HepG2 (cell line): Measurements from ENCODE around the gene TFF2. TPM values are rescaled to one million over a fixed set of nuclear protein-coding genes. Genes with fewer than 3 reads are reported as not detected.

ENCODE experiments used
- DMTF1 ChIP-seq: sonication (generic); formaldehyde crosslinking; IDR thresholded peaks from 2 replicates; pipeline ENCODE4 v1.4.0; 2020; ENCODE audit warnings: mild to moderate bottlenecking, missing genetic modification reagents
- KLF16 ChIP-seq, 2 experiments: sonication (generic) in 1 of 2; formaldehyde crosslinking in 1 of 2; IDR thresholded peaks; 2 replicates each; pipeline versions ENCODE4 v1.6.1 to v1.8.0; 2016 to 2023; ENCODE audit warnings: missing genetic modification reagents in 2 of 2, missing compliant biosample characterization in 1 of 2
- NFE2L2 ChIP-seq: fragments of 150-350 bp; IDR thresholded peaks from 2 replicates; pipeline ENCODE4 v1.6.1; 2014; ENCODE audit warnings: low read length
- NR2C2 ChIP-seq: sonication (generic); formaldehyde crosslinking; IDR thresholded peaks from 2 replicates; pipeline ENCODE4 v1.4.0; 2020; ENCODE audit warnings: missing genetic modification reagents, mild to moderate bottlenecking, moderate library complexity, borderline replicate concordance
- ONECUT2 ChIP-seq: sonication (generic); formaldehyde crosslinking; IDR thresholded peaks from 2 replicates; pipeline ENCODE4 v1.4.0; 2020; ENCODE audit warnings: missing genetic modification reagents
- PRMT3 ChIP-seq: sonication (generic); formaldehyde crosslinking; IDR thresholded peaks from 2 replicates; pipeline ENCODE4 v1.8.1; 2022; ENCODE audit warnings: low read depth, mild to moderate bottlenecking, moderate library complexity, missing genetic modification reagents, borderline replicate concordance
- YEATS4 ChIP-seq: sonication (generic); formaldehyde crosslinking; IDR thresholded peaks from 2 replicates; pipeline ENCODE4 v1.4.0; 2020; ENCODE audit warnings: missing genetic modification reagents, borderline replicate concordance
- ZC3H4 ChIP-seq: sonication (generic); formaldehyde crosslinking; IDR thresholded peaks from 2 replicates; pipeline ENCODE4 v1.4.0; 2020; ENCODE audit warnings: missing genetic modification reagents, borderline replicate concordance
- ZNF333 ChIP-seq: sonication (generic); formaldehyde crosslinking; IDR thresholded peaks from 2 replicates; pipeline ENCODE4 v1.4.0; 2020; ENCODE audit warnings: mild to moderate bottlenecking, missing genetic modification reagents, borderline replicate concordance
- ZNF512 ChIP-seq: sonication (generic); formaldehyde crosslinking; IDR thresholded peaks from 2 replicates; pipeline ENCODE4 v1.4.0; 2020; ENCODE audit warnings: mild to moderate bottlenecking, missing genetic modification reagents
- ZNF546 ChIP-seq: sonication (generic); formaldehyde crosslinking; conservative IDR thresholded peaks from 2 replicates; pipeline ENCODE4 v1.8.1; 2023; ENCODE audit warnings: mild to moderate bottlenecking, missing genetic modification reagents
- polyA plus RNA-seq, 8 experiments: library from polyadenylated mRNA; depleted of rRNA in 3 of 8; stranded (reverse) in 7 of 8; unstranded in 1 of 8; fragments of >200 nt; fragmentation: Illumina TruSeq in 4 of 8; extraction: Trizol in 4 of 8; gene quantifications; 2 replicates each; pipeline versions ENCODE4 v1.2.1 to v1.2.3, GENCODE V29; 2011 to 2016; ENCODE audit warnings: low read depth in 4 of 8, missing spikeins in 1 of 8, mixed read lengths in 1 of 8; ENCODE audit not compliant: insufficient read depth in 1 of 8
- total RNA-seq, 5 experiments: library from RNA; depleted of rRNA; stranded (reverse); fragments of >200 nt; fragmentation: Illumina TruSeq; extraction: Trizol; gene quantifications; 2 replicates each; pipeline ENCODE4 v1.2.3, GENCODE V29; 2016; ENCODE audit warnings: low read depth in 1 of 5

Gene TFF2
- total and polyA plus RNA-seq, 2 of the 13 experiments (the other 11 are each of a cell fraction or from before 2014, with no cell fraction given) = 1.5 TPM; not detected in 1

- no peak for TF ChIP-seq PRMT3
- TF ChIP-seq DMTF1 = no peak
- TF ChIP-seq YEATS4 (CRISPR knock-in tag) = no peak
- no peak for TF ChIP-seq NR2C2 (CRISPR knock-in tag)
- TF ChIP-seq ZNF546 (CRISPR knock-in tag) = no peak
- TF ChIP-seq ZNF512 (CRISPR knock-in tag) = no peak
- TF ChIP-seq ONECUT2 (CRISPR knock-in tag) = no peak
- no peak for TF ChIP-seq KLF16 (CRISPR knock-in tag; IDR thresholded peaks at IDR 0.05)
- no peak for TF ChIP-seq ZNF333
- TF ChIP-seq NFE2L2 = no peak
- no peak for TF ChIP-seq ZC3H4
- TF ChIP-seq, all 625 proteins: peak for 0
Observed at GRCh38 chr21:42379426-42380215, 28.8 kb upstream of the TFF2 start (continued).
